Subcutaneous adipose tissue (tissue), 4 donors: Measurements from ENCODE around the gene STK32C. TPM values are rescaled to one million over a fixed set of nuclear protein-coding genes. Genes with fewer than 3 reads are reported as not detected.

ENCODE experiments used
- total RNA-seq, 4 donors: library from RNA; depleted of rRNA; stranded (reverse); fragments of >200 nt; gene quantifications; one replicate each; pipeline ENCODE4 v1.1.0, GENCODE V29; 2016
- TF ChIP-seq, protein P1 (sequence below): fragments of 450-650 bp; IDR thresholded peaks from one replicate; pipeline ENCODE4 v1.5.1; 2016; ENCODE audit warnings: low read depth, mild to moderate bottlenecking, control low read depth, antibody characterized with exemption, moderate library complexity

Gene STK32C
- total RNA-seq, 4 donors from 2014 or later: 2.9 to 12.3 (median 10.9) TPM

DNA sequence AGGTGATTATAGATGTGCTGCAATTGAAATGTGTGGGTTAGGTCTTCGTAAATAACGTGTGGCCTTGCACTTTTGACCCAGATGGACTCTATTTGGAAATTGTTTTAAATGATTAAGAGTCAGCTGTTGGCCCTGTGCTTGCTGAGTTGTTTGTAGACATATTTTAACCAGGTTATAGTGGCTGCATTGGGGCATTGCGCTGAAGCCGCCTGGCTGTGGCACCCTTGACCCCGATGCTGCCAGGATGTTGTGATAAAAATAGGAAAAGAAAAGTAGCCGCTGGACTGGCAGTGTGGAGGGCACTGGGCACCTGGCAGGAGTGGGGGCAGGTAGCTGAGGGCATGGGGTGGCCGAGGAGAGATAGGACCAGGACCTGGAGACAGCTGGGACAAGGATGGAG is 37.6 kb upstream of the STK32C start:
- TF ChIP-seq, protein P1, sequence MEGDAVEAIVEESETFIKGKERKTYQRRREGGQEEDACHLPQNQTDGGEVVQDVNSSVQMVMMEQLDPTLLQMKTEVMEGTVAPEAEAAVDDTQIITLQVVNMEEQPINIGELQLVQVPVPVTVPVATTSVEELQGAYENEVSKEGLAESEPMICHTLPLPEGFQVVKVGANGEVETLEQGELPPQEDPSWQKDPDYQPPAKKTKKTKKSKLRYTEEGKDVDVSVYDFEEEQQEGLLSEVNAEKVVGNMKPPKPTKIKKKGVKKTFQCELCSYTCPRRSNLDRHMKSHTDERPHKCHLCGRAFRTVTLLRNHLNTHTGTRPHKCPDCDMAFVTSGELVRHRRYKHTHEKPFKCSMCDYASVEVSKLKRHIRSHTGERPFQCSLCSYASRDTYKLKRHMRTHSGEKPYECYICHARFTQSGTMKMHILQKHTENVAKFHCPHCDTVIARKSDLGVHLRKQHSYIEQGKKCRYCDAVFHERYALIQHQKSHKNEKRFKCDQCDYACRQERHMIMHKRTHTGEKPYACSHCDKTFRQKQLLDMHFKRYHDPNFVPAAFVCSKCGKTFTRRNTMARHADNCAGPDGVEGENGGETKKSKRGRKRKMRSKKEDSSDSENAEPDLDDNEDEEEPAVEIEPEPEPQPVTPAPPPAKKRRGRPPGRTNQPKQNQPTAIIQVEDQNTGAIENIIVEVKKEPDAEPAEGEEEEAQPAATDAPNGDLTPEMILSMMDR: no peak

DNA sequence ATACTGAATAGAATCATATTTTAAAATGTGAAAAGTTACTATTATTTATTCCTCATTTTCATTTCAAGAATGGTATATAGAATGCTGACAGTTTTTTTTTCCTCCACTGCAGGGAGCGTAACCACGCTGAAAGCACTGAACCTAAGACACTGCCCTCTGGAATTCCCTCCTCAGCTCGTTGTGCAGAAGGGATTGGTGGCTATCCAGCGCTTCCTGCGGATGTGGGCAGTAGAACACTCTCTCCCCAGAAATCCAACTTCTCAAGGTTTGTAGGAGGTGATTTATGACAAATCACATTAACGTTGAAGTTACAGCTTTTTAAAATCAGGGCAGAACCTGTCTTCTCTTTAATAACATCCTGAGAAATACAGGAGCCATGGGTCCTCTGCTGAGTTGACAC is 36.6 kb upstream of the STK32C start:
- TF ChIP-seq, protein P1: no peak

DNA sequence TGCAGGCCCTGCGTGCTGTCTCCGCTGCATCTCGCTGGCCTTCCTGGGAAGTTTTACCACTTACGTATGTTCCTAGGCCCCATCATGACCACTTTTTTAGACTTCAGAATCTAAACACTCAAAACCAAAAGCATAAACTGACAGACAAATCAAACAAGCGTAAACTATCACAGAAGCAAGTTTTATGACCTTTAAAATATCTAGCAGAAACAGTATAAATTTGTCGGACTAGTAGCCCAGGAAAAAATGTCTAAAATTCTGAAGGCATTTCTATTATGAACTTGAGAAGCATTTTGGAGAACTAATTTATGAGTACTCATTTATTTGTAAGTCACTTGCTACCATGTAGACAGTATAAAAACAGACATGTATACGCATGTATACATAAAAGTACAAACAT is 34.8 kb upstream of the STK32C start:
- TF ChIP-seq, protein P1: no peak

DNA sequence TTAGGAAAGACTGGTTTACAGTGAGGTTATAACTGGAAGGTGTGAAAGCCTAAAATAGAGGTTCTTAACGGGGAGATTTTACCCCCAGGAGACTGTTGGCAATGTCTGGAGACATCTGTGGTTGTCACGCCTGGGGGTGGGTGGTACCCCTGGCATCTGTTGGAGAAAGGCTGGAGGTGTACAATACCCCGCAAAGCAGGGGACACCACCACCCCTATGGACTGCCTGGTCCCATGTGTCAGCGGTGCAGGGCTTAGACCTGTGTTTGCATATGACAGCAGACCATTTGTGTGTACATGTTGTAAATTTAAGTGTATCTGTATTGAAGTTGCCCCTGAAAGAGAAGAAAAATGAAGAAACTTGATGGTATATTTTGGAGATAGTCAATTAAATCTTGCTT is 34.0 kb upstream of the STK32C start:
- TF ChIP-seq, protein P1: no peak

DNA sequence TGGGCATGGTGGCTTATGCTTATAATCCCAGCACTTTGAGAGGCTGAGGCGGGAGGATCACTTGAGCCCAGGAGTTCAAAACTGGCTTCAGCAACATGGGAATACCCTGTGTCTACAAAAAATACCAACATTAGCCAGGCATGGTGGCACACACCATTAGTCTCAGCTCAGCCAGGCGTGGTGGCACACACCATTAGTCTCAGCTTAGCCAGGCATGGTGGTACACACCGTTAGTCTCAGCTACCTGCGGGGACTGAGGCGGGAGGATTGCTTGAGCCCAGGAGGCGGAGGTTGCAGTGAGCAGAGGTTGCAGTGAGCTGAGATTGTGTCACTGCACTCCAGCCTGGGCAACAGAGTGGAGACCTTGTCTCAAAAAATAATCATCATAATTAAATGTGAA is 33.3 kb upstream of the STK32C start:
- TF ChIP-seq, protein P1: no peak

DNA sequence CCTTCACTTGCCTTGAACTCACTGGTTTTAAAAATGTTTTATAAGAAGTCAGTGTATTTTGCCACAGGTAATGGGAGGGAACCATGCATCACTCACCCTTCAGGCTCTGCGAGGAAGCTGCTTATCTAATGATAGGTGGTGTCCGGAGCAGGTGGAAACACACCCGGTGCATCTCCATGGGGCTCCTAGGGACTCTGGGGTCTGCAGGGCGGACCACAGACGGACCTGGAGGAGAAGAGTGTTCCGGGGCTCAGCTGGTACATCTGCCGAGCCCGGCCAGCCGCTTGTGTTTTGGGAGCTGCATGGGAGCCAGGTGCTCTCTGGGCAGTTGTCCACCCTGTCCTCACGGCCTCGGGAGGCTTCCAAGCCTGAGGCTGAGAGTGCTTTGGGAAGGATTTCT is 31.5 kb upstream of the STK32C start:
- TF ChIP-seq, protein P1: no peak

DNA sequence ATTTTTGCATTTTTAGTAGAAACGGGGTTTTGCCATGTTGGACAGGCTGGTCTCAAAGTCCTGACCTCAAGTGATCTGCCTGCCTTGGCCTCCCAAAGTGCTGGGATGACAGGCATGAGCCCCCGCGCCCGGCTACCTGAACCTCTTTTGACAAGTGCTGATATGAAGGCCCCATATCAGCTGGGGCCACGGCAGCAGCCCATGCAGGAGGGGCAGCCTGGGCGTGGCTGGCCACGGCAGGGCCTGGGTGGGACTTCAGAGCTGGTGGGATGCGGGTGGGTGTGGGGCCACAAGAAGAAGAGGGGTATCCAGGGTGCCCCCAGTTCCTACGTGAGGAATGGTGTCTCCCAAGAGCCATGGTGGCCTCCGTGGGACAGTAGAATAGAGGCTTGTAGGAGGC is 31.1 kb upstream of the STK32C start:
- TF ChIP-seq, protein P1: no peak
